HepG2 (cell line): ENCODE results near the gene IFNLR1. TPM values are rescaled to one million over a fixed set of nuclear protein-coding genes. Genes with fewer than 3 reads are reported as not detected.

ENCODE experiments used
- BORCS8-MEF2B ChIP-seq: sonication (generic); formaldehyde crosslinking; IDR thresholded peaks from 2 replicates; pipeline ENCODE4 v1.8.0; 2022; ENCODE audit warnings: mild to moderate bottlenecking, missing genetic modification reagents
- DMTF1 ChIP-seq: sonication (generic); formaldehyde crosslinking; IDR thresholded peaks from 2 replicates; pipeline ENCODE4 v1.4.0; 2020; ENCODE audit warnings: mild to moderate bottlenecking, missing genetic modification reagents
- FOXA3 ChIP-seq: IDR thresholded peaks from 2 replicates; pipeline ENCODE4 v1.6.1; 2016; ENCODE audit warnings: missing genetic modification reagents, missing compliant biosample characterization
- KLF11 ChIP-seq: IDR thresholded peaks from 2 replicates; pipeline ENCODE4 v1.6.1; 2016; ENCODE audit warnings: missing compliant biosample characterization
- KLF16 ChIP-seq, 2 experiments: sonication (generic) in 1 of 2; formaldehyde crosslinking in 1 of 2; IDR thresholded peaks; 2 replicates each; pipeline versions ENCODE4 v1.6.1 to v1.8.0; 2016 to 2023; ENCODE audit warnings: missing genetic modification reagents in 2 of 2, missing compliant biosample characterization in 1 of 2
- LCORL ChIP-seq, 2 experiments: fragments of 450-650 bp in 1 of 2; sonication (generic) in 1 of 2; formaldehyde crosslinking in 1 of 2; IDR thresholded peaks; 2 replicates each; pipeline versions ENCODE4 v1.5.0 to v1.6.1; 2017 to 2020; ENCODE audit warnings: antibody characterized with exemption in 1 of 2, missing genetic modification reagents in 1 of 2
- PHF20 ChIP-seq: sonication (generic); formaldehyde crosslinking; IDR thresholded peaks from 2 replicates; pipeline ENCODE4 v1.5.0; 2020; ENCODE audit warnings: mild to moderate bottlenecking, missing genetic modification reagents
- TAF1 ChIP-seq: sonication (generic); formaldehyde crosslinking; IDR thresholded peaks from 2 replicates; pipeline ENCODE4 v1.4.0; 2020; ENCODE audit warnings: missing genetic modification reagents
- ZFY ChIP-seq: sonication (generic); formaldehyde crosslinking; IDR thresholded peaks from 2 replicates; pipeline ENCODE4 v1.4.0; 2020; ENCODE audit warnings: missing genetic modification reagents
- ZMAT3 ChIP-seq: sonication (generic); formaldehyde crosslinking; conservative IDR thresholded peaks from 2 replicates; pipeline ENCODE4 v1.7.0; 2021; ENCODE audit warnings: missing genetic modification reagents
- ZNF142 ChIP-seq: sonication (generic); formaldehyde crosslinking; IDR thresholded peaks from 2 replicates; pipeline ENCODE4 v1.4.0; 2020; ENCODE audit warnings: missing genetic modification reagents
- ZNF710 ChIP-seq: sonication (generic); formaldehyde crosslinking; IDR thresholded peaks from 2 replicates; pipeline ENCODE4 v1.5.0; 2020; ENCODE audit warnings: mild to moderate bottlenecking, missing genetic modification reagents, borderline replicate concordance
- ZNF720 ChIP-seq: sonication (generic); formaldehyde crosslinking; IDR thresholded peaks from 2 replicates; pipeline ENCODE4 v1.4.0; 2020; ENCODE audit warnings: missing genetic modification reagents
- ZNF784 ChIP-seq: sonication (generic); formaldehyde crosslinking; IDR thresholded peaks from 2 replicates; pipeline ENCODE4 v1.5.1; 2020; ENCODE audit warnings: missing genetic modification reagents, mild to moderate bottlenecking, borderline replicate concordance
- polyA plus RNA-seq, 8 experiments: library from polyadenylated mRNA; depleted of rRNA in 3 of 8; stranded (reverse) in 7 of 8; unstranded in 1 of 8; fragments of >200 nt; fragmentation: Illumina TruSeq in 4 of 8; extraction: Trizol in 4 of 8; gene quantifications; 2 replicates each; pipeline versions ENCODE4 v1.2.1 to v1.2.3, GENCODE V29; 2011 to 2016; ENCODE audit warnings: low read depth in 4 of 8, missing spikeins in 1 of 8, mixed read lengths in 1 of 8; ENCODE audit not compliant: insufficient read depth in 1 of 8
- total RNA-seq, 5 experiments: library from RNA; depleted of rRNA; stranded (reverse); fragments of >200 nt; fragmentation: Illumina TruSeq; extraction: Trizol; gene quantifications; 2 replicates each; pipeline ENCODE4 v1.2.3, GENCODE V29; 2016; ENCODE audit warnings: low read depth in 1 of 5
- TF ChIP-seq, protein P1 (sequence below): sonication (generic); formaldehyde crosslinking; IDR thresholded peaks from 2 replicates; pipeline ENCODE4 v1.5.1; 2020; ENCODE audit warnings: missing genetic modification reagents, mild to moderate bottlenecking, borderline replicate concordance

The IFNLR1 gene
- total and polyA plus RNA-seq, 2 of the 13 experiments (the other 11 are each of a cell fraction or from before 2014, with no cell fraction given), result 3.8 to 8.5 TPM

DNA sequence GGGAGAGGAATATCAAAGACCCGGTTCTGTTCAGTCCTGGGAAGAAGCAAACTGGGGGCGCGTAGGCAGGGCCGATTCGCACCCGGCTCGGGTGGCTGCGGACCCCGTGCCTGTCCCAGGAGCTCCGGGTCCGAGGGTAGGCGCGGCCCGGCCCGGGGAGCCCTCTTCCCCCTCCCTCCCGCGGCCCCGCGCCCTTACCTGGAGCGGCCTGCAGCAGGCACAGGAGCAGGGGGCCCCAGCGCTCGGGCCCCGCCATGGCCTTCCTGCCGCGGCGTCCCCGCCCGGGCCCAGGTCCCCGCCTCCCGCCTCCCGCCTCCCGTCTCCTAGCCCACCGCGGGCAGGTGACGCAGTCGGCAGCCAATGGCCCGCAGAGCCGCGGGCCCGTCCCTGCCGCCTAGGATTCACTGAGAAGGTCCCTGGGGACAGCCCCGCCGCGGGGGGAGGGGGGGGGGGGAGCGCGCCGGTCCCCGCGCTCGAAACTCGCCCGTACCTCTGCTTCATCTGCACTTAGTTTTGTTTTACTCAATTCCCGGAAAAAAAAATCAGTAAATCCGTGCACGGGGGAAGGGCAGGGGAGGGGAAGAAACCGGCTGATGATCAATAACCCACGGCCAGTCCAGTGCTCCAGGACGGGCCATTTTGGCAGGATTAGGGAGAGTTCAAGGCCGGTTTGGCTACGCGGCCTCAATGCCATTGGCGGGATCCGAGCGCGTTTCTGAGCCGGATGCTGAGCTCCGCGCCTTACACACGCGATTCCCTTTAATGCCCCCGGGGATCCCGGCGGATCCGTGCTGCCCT is at the start of gene IFNLR1 (continued):
- TF ChIP-seq ZNF142 (CRISPR knock-in tag) (0 out of 2 replicates have a peak, but pooled peaks have one; percentile 27), LCORL (IDR thresholded peaks at IDR 0.05) (0 out of 2 replicates have a peak, but pooled peaks have one; percentile 9), LCORL (CRISPR knock-in tag; IDR thresholded peaks at IDR 0.05) (peak; percentile 27; the same call in 1 of the 2 replicates), PHF20 (0 out of 2 replicates have a peak, but pooled peaks have one; percentile 14), FOXA3 (peak; percentile 19; the same call in 1 of the 2 replicates), KLF16 (CRISPR knock-in tag; IDR thresholded peaks at IDR 0.05) (no peak), ZMAT3 (no peak), ZNF720 (CRISPR knock-in tag) (no peak), ZFY (peak; percentile 68), ZNF710 (CRISPR knock-in tag) (peak; percentile 34), DMTF1 (CRISPR knock-in tag) (no peak), TAF1 (CRISPR knock-in tag) (peak; percentile 44; the same call in 1 of the 2 replicates), KLF11 (CRISPR knock-in tag) (no peak), BORCS8-MEF2B (no peak), ZNF784 (CRISPR knock-in tag) (no peak)
- TF ChIP-seq, protein P1, sequence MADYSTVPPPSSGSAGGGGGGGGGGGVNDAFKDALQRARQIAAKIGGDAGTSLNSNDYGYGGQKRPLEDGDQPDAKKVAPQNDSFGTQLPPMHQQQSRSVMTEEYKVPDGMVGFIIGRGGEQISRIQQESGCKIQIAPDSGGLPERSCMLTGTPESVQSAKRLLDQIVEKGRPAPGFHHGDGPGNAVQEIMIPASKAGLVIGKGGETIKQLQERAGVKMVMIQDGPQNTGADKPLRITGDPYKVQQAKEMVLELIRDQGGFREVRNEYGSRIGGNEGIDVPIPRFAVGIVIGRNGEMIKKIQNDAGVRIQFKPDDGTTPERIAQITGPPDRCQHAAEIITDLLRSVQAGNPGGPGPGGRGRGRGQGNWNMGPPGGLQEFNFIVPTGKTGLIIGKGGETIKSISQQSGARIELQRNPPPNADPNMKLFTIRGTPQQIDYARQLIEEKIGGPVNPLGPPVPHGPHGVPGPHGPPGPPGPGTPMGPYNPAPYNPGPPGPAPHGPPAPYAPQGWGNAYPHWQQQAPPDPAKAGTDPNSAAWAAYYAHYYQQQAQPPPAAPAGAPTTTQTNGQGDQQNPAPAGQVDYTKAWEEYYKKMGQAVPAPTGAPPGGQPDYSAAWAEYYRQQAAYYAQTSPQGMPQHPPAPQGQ, result no peak
